Airway epithelial cell (primary cell): ENCODE data around the gene TMEM271. TPM values are rescaled to one million over a fixed set of nuclear protein-coding genes. Genes with fewer than 3 reads are reported as not detected.

Source experiments
- total RNA-seq: library from RNA; depleted of rRNA; stranded (reverse); fragments of >200 nt; gene quantifications from 2 replicates; pipeline ENCODE4 v1.2.3, GENCODE V29; 2015

Gene TMEM271, protein sequence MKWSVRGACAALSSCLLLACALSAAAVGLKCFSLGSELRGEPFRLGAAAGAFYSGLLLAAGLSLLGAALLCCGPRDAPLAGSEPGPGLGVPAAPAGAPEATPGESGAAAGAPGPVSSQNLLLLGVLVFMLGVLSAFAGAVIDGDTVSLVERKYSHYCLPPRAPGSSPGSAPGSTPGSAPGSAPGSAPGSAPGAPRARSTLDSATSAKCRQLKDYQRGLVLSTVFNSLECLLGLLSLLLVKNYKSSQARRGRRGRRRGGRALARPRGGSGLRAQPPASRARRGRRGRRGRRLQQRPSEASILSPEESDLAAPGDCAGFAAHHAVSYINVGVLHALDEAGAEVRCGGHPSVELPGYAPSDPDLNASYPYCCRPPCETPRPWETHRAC
- total RNA-seq, result not detected in 2 replicates

DNA sequence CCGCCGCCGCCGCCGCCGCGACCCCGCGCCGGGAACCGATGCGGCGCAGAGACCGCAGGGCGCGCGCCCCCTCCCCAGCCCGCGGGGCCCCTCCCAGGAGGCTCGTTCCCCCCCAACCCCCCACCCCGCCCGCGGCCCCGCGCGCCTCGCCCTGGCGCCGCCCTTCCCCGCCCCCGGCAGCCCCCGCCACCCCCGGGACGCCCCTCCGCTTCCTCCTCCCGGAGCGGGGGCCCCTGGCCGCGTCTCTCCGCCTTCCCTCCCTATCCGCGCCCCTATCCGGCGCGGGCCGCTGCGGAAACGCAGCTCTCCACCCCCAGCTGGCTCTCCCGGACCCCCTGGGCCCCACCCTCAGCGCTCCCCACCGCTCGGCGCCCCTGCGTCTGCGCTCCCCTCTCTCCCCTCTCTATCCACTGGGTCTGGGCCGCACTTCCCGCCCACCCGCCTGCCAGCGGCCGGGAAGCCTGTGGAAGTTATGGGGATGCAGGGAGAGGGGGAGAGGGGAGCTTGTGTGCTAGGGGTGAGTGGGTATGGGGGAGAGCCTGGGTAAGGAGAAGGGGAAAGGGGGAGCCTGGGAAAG lies at the start of gene TMEM271:
TMEM271 (minus strand) TSS at position 51 of the 577 bp plus-strand sequence. CDS start 233 bp downstream, outside the sequence.

DNA sequence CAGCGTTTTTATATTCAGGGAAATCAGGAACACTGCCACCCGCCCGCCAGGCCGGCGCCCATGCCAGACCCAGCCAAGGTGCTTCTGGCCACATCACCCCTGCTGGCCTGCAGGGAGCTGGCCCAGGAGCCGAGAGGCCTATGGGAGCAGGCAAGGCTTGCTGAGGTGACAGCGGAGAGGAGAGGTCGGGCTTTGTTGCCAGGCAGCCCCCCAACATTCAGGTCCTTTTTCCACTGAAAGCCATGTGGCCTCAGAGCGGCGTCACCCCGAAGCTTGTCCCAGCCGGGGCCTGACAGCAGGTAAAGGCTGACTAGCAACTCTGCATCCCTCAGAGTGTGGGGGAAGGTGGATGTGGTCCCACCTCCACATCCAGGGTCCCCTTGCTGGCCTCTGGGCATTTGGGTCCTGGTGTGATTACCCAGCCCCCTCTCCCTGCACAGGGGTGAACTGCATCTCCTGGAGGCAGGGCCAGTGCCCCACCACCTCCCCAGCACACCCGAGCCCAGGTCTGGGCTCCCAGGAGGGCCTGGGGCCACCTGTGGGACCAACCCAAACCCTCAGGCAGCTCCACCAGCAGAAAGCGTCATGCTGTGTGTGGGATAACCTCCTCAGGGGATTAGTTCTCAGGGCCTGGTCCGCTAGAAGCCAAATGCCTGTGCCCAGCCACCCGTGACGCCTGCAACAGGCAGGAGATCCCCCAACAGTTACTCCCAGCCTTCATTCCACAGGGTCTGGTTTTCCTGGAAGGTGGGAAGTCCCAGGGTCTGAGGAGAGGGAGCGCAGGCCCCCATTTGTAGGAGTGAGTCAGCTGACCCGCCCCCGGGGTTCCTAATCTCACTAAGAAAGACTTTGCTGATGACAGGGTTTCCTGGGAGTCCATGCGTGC lies 48.9 kb upstream of the TMEM271 start, which contains the start of gene PDE6B:
PDE6B (plus strand) TSS at position 869 of the 886 bp plus-strand sequence. CDS start 54 bp downstream, outside the sequence.

Other genes with a start within 250 kb of the TMEM271 start
- 3.9 and 4.5 TPM in 2 replicates for gene ZNF141, start 238.5 kb downstream of the TMEM271 start, total RNA-seq
- gene ZNF721, start 77.1 kb downstream of the TMEM271 start, total RNA-seq, result 12.2 and 16.9 TPM in 2 replicates
- 27.6 and 28.8 TPM in 2 replicates for gene PIGG, start 77.1 kb downstream of the TMEM271 start, total RNA-seq
- gene PDE6B, start 49.3 kb upstream of the TMEM271 start, total RNA-seq, result not detected in 2 replicates
- gene ATP5ME, start 98.0 kb upstream of the TMEM271 start, total RNA-seq, result 90.5 and 245 TPM in 2 replicates
- 4.4 and 8.5 TPM in 2 replicates for gene MYL5, start 98.2 kb upstream of the TMEM271 start, total RNA-seq
- 0.42 and 0.63 TPM in 2 replicates for gene SLC49A3, start 112.9 kb upstream of the TMEM271 start, total RNA-seq
- 30.9 and 35.1 TPM in 2 replicates for gene PCGF3, start 129.5 kb upstream of the TMEM271 start, total RNA-seq
- gene CPLX1, start 249.8 kb upstream of the TMEM271 start, total RNA-seq, result 0.28 TPM in 1 of 2 replicates, not detected in the other